ENCODE results near the gene CREB3L1.
A peak's percentile ranks its signal among the peaks of the same experiment; 100 is the strongest.

CREB3L1 gene

DNA sequence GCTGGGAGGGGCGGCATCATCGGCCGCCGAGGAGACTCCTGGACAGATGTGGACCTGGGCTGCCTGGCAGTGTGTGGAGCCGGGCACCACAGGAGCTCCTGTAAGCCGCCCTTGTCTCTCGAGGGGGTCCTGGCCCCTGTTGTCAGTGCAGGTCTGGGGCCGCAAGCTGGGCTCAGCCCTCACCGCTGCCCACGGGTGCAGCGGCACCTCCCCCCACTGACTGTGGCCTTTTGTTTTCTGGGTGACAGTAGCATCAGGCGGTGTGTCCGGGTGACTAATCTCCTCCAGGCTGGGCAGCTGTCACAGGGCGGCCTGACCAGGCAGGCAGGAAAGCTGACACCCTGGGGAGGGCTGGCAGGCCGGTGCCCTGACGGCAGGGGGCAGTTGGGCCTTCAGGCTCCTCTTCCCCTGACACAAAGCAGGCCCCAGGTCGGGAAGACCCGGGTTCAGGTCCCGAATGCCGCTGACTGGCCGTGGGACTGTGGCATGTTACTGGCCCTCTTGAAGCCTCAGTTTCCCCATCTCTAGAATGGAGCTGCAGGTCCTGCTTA lies 86.1 kb downstream of the CREB3L1 start:
- no peak for DNase-seq (ENCODE audit: low read depth in 3 of 3)

DNA sequence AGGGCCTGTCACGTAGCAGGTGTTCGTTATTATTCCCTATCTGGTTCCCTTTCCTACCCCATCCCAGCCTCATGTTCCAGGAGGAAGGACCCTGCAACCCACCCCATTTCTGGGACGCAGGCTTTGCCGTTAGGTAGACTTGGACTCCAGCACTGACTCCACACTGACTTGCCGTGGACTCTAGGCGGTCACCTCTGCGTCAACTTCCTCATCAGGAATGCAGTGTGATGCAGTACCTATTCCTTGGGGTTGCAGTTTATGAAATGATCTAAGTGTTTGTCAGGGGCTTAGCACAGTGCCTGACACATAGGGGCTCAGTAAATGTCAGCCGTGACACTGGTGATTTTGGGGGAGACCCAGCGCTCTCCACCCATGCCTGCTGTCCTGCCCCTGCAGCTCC lies 86.6 kb downstream of the CREB3L1 start:
- no peak for DNase-seq (ENCODE audit: low read depth in 3 of 3)

GRCh38 chr11:46364791-46365190 lies 87.3 kb downstream of the CREB3L1 start:
- no peak for DNase-seq (ENCODE audit: low read depth in 3 of 3)

GRCh38 chr11:46366260-46366659 lies 88.8 kb downstream of the CREB3L1 start:
- DNase-seq (ENCODE audit: low read depth in 3 of 3), result no peak

GRCh38 chr11:46366661-46367161 lies 89.2 kb downstream of the CREB3L1 start:
- DNase-seq (ENCODE audit: low read depth in 3 of 3), result no peak

DNA sequence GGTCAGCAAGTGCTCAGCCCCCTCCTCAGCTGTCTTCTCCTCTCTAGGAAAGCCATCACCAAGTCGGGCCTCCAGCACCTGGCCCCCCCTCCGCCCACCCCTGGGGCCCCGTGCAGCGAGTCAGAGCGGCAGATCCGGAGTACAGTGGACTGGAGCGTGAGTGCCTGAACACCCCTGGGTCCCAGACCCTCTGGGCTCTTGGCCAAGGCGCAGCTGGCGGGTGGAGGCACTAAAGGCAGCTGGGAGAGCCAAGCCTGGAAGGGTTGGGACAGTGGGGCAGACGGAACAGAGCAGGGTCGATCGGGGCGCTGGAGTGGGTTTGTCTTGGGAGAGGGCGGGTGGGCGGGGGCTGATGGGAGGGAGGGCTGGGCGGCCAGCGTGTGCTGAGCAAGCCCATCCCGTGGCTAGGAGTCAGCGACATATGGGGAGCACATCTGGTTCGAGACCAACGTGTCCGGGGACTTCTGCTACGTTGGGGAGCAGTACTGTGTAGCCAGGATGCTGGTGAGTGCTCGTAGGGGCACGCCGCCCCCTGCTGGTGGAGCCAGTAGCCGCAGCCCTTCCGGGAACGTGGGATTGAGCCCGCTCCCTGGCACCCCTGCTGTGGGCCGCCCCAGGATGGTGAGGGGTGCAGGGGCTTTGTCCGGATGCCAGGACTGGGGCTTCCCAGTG lies 89.9 kb downstream of the CREB3L1 start:
- peak in 2 of 3 experiments; percentile 56 to 57 for DNase-seq (ENCODE audit: low read depth in 3 of 3)

DNA sequence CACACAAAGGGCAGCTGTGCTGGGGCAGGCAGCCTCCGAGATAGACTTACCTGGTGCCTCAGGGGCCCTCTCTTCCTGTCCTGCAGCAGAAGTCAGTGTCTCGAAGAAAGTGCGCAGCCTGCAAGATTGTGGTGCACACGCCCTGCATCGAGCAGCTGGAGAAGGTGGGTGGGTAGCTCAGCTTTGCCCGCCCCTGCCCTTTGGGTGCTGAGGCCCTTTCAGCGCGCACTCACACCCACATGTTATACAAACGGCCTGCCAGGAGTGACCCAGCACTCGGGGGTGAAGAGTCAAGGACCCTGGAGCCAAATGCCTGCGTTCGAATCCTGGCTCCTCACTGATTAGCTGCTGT lies 90.4 kb downstream of the CREB3L1 start:
- DNase-seq (ENCODE audit: low read depth in 3 of 3), result no peak

DNA sequence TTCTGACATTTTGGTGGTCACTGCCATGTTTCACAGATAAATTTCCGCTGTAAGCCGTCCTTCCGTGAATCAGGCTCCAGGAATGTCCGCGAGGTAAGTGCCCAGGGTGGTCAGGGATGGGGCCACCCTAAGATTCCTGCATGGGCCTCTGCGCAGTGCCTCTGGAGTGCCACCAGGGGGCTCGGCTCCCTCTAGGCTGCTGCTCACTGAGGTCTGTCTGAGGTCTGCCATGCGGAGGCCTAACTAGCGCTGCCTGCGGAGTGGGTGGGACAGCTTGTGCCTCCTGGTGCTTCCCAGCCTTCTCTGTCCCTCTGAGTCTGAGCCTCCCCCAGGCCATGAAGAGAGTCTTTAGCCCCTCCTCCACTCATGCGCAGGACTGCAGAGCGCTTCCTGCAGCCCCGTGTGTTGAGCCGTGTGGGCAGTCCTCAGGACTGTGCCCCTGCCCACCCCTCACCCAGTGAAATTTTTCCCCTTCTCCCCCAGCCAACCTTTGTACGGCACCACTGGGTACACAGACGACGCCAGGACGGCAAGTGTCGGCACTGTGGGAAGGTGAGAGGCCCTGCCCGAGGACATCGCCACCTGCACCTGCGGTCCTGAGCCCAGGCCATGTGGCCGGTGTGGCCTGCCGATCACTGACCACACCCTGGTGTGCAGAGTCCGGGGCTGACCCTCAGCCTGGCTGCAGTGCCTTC lies 92.1 kb downstream of the CREB3L1 start:
- DNase-seq (ENCODE audit: low read depth in 3 of 3), result no peak

DNA sequence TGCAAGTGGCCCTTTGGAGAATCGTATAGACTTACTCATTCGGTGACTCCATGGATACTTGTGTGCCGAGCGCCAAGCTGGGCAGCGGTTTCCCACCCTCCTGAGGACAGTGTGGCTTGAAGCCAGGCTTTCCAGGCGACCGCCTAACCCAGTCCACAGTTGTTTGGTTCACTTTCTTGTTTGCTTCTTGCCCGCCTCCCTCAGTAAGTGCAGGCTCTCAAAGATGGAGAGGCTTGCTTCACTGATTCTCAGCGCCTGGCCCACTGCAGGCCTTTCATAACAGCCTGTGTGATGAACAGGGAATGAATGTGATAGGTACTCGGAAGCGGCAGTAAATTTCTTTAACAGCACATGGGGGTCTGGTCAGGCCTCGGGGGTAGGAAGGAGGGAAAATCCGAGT lies 92.8 kb downstream of the CREB3L1 start:
- DNase-seq (ENCODE audit: low read depth in 3 of 3), result no peak

Measured in stimulated activated CD4-positive, alpha-beta T cell treated with anti-CD3 and anti-CD28 coated beads, TNF-alpha, amount 100 ng/mL, for 4 hours (primary cell).